Heart right ventricle (tissue), 16 donors: ENCODE data around the gene SLC9C2. TPM values are rescaled to one million over a fixed set of nuclear protein-coding genes. Genes with fewer than 3 reads are reported as not detected.

Experiments used
- ATAC-seq, 8 donors: fragments of 200-7000 bp; cut with Tn5 transposase; one replicate each; pipeline ENCODE4 v1.9.1; 2020; ENCODE audit warnings: mild to moderate bottlenecking in 8 of 8, moderate library complexity in 8 of 8, moderate number of reproducible peaks in 1 of 8
- DNase-seq, 2 donors: peaks; one replicate each; pipeline ENCODE4 v3.0.0-alpha.2; 2020
- H3K27ac ChIP-seq, 10 donors: fragments of 200-600 bp; sonication (generic) in 2 of 10; one replicate each; pipeline versions ENCODE4 v1.5.0 to v1.8.0; 2020 to 2022; ENCODE audit warnings: mild to moderate bottlenecking in 3 of 10
- H3K27me3 ChIP-seq, 7 donors: fragments of 200-600 bp; one replicate each; pipeline ENCODE4 v1.8.0; 2021 to 2022; ENCODE audit warnings: mild to moderate bottlenecking in 2 of 7
- H3K36me3 ChIP-seq, 9 donors: fragments of 200-600 bp; sonication (generic) in 1 of 9; one replicate each; pipeline versions ENCODE4 v1.5.0 to v1.8.0; 2020 to 2022; ENCODE audit warnings: mild to moderate bottlenecking in 2 of 9
- H3K4me1 ChIP-seq, 9 donors: fragments of 200-600 bp; sonication (generic) in 1 of 9; one replicate each; pipeline versions ENCODE4 v1.5.0 to v1.8.0; 2020 to 2022; ENCODE audit warnings: mild to moderate bottlenecking in 4 of 9
- H3K4me3 ChIP-seq, 10 donors: fragments of 200-600 bp; sonication (generic) in 2 of 10; one replicate each; pipeline versions ENCODE4 v1.5.0 to v1.8.0; 2020 to 2022; ENCODE audit warnings: mild to moderate bottlenecking in 7 of 10, moderate library complexity in 2 of 10
- H3K9me3 ChIP-seq, 11 donors: fragments of 200-600 bp in 10 of 11; sonication (generic) in 2 of 11; one replicate each; pipeline versions ENCODE4 v1.5.0 to v1.8.0; 2013 to 2022; ENCODE audit warnings: mild to moderate bottlenecking in 2 of 11, control low read depth in 1 of 11, moderate library complexity in 1 of 11
- WGBS, 2 donors: extraction: QIAGEN DNeasy Blood & Tissue Kit; methylation state at CpG; one replicate each; pipeline ENCODE4 v1.1.7; 2013; ENCODE audit warnings: inconsistent platforms in 1 of 2; 5-methylcytosine and 5-hydroxymethylcytosine counted together
- intact Hi-C, 10 donors: fragments of 100-400 bp; cut with DNase I; formaldehyde crosslinking; loops; one replicate each; pipeline versions ENCODE4 v1.11.1 to v1.14.2; 2022
- polyA plus RNA-seq, 2 donors: library from polyadenylated mRNA; stranded (reverse); fragments of 200-250 nt; gene quantifications; one replicate each; pipeline ENCODE4 v1.2.3, GENCODE V29; 2013
- total RNA-seq, 10 donors: library from RNA; stranded (reverse); fragmentation: NEBNext Ultra II Directional in 3 of 10; extraction: Animal tissue kit (Norgen Biotek cat#: 25700) in 3 of 10; gene quantifications; one replicate each; pipeline versions ENCODE4 v1.2.1 to v1.2.4, GENCODE V29; 2021 to 2023
- TF ChIP-seq, protein P1 (sequence below), 9 donors: fragments of 200-600 bp; sonication (generic) in 2 of 9; IDR thresholded peaks; one replicate each; pipeline versions ENCODE4 v1.5.0 to v1.8.0; 2021 to 2022; ENCODE audit warnings: antibody characterized with exemption in 9 of 9, mild to moderate bottlenecking in 5 of 9, moderate library complexity in 1 of 9
- donor health status: Arrhythmogenic right ventricular cardiomyopathy.
- donor health status: ischemic (EF 13 %, LVEDD 7.1; RV severe dilation, severe dysfunction).
- donor health status: healthy with polysubstance abuse.
- donor health status: DM: no; HTN: yes; CAD: no.
- donor health status: DM: no; HTN: no; CAD: no.
- donor health status: ischemic (EF 25% LVEDD 6.9; RV normal size, moderate dysfunction).
- donor health status: ischemic (EF 25% LVEDD 5.7; RV mildly dilated, moderate dysfunction).
- donor health status: healthy.
- donor health status: DM: yes; HTN: yes; CAD: no.
- donor health status: Ischemic cardiomyopathy.
- donor health status: ischemic (EF 35%, LVEDD 5.7; RV mildly dilated, moderate dysfunction).
- donor health status: nonischemic (EF 11% LVEDD 7.7; RV severe dilation, severe dysfunction).
- donor health status: DM: yes; HTN: yes; CAD: no.
- donor health status: PGD.
- donor health status: ischemic (EF 29% LVEDD 5.4; RV normal size, mild dysfunction).
- donor health status: nonischemic (EF 23%, LVEDD 6.1; RV moderate dilation, normal function).

Gene SLC9C2
- total and polyA plus RNA-seq, 12 donors = 0.04 to 2.0 (median 0.43) TPM; not detected in 7

DNA sequence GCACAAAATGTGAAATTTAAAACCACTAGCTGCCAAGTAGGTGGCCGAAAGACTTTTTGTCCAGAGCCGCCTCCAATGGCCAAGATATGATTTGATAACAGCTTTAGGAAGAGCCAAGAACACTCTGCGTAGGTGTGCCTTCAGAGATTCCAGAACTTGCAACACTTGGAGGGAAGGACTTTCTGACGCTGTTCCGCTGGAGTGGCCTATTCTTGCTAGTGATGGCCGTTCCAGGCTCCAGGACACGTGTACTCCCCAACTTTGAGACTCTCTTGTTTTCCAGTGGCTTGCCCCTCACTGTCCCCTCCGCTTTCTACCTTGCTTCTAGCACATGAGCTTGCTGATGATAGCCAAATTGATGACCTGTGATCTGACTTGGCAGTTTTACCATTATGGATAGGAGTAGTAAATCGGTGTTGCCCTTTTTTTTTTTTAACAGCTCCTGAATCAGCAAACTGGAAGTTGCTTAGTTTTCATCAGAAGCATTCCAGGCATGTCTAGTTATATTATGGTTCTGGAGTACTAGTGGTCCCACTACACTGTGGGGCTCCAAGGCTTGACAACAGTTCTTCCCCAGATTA lies 124.7 kb downstream of the SLC9C2 start:
- peak; percentile 28 to 62 for DNase-seq
- intact Hi-C loops = loop anchor here in 3 of 10 donors (5.0 to 10.0 kb wide), 3 partner anchors 46 to 547 kb away; partner anchors contain the start of genes CENPL (in 2 of the 3), DARS2 (in 2 of the 3) and RC3H1 (in 1 of the 3)

DNA sequence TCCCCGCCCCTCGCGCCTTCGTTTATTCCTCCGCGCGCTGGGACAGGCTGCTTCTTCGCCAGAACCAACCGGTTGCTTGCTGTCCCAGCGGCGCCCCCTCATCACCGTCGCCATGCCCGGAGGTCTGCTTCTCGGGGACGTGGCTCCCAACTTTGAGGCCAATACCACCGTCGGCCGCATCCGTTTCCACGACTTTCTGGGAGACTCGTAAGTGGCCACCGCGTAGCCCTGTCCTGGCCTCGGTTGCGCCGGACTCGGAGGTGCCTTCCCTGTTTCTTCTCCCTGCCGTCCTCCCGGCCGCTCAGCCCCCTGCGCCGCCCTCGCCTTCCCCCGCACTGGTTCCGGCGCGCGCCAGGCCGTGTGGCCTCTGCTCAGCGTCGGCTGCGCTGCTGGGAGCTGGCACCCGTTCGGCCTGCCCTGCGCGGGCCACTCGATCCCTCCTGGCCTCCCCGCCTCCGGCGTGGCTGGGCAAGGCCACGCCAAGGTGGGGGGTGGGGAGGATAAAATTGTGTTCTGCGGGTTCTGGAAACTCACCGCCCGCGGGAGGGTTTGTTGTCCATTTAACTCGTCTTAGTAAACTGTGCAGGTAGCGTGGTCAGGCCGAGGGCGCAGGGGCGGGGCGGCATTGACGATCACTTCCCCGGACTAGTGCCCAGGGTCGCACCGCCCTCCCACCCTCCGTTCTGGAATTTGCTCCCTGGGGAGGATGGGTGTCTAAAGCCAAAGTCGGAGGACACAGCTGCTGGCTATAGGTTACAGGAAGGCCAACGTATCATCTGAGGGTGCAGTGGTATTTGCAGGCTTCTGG lies 125.4 kb downstream of the SLC9C2 start, which contains the start of gene PRDX6:
TSS of gene PRDX6 (plus strand) at position 50 of the 808 bp plus-strand sequence. CDS start at position 113, 63 bp downstream.
- WGBS, 2 donors = 0 to 1% methylated on average over 67 to 69 of the region's 69 CpGs
- ATAC-seq = peak; percentile 59 to 88 (median 78)
- Histone ChIP-seq H3K4me3 (peak within 1 kb of the TSS; percentile 84 to 95 (median 90)), H3K27me3 (no peaks in the 10 kb centered on the region), H3K9me3 (no peaks in the 10 kb centered on the region), H3K27ac (peak within 1 kb of the TSS; percentile 95 to 99 (median 99)), H3K4me1 (peaks cover 4 to 77% (median 48%) of the 10 kb centered on the region in 9 donors), H3K36me3 (peaks cover 0 to 32% (median 13%) of the 10 kb centered on the region in 9 donors)
- DNase-seq = peak in 1 of 2 donors; percentile 87
- intact Hi-C loops = loop anchor here in 7 of 10 donors (2.0 to 10.0 kb wide), 5 partner anchors 45 to 547 kb away; partner anchors contain the start of genes CENPL (in 3 of the 7), DARS2 (in 3 of the 7) and RC3H1 (in 1 of the 7)
- TF ChIP-seq, protein P1, sequence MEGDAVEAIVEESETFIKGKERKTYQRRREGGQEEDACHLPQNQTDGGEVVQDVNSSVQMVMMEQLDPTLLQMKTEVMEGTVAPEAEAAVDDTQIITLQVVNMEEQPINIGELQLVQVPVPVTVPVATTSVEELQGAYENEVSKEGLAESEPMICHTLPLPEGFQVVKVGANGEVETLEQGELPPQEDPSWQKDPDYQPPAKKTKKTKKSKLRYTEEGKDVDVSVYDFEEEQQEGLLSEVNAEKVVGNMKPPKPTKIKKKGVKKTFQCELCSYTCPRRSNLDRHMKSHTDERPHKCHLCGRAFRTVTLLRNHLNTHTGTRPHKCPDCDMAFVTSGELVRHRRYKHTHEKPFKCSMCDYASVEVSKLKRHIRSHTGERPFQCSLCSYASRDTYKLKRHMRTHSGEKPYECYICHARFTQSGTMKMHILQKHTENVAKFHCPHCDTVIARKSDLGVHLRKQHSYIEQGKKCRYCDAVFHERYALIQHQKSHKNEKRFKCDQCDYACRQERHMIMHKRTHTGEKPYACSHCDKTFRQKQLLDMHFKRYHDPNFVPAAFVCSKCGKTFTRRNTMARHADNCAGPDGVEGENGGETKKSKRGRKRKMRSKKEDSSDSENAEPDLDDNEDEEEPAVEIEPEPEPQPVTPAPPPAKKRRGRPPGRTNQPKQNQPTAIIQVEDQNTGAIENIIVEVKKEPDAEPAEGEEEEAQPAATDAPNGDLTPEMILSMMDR (IDR thresholded peaks at IDR 0.05) = no peak

More for the DNA sequence above, 124.7 kb downstream of the SLC9C2 start:
- H3K27me3 ChIP-seq = no peaks in the 10 kb centered on the region
- H3K27ac ChIP-seq = peak overlapping the region; percentile 95 to 99 (median 99)
- peaks cover 0 to 39% (median 19%) of the 10 kb centered on the region in 9 donors for H3K36me3 ChIP-seq
- TF ChIP-seq, protein P1 (IDR thresholded peaks at IDR 0.05) = no peak
- peak; percentile 30 to 84 (median 78) for ATAC-seq
- peak overlapping the region; percentile 84 to 95 (median 90) for H3K4me3 ChIP-seq
- no peaks in the 10 kb centered on the region for H3K9me3 ChIP-seq
- WGBS, 2 donors = 4 to 6% methylated on average over 9 of the region's 9 CpGs
- peaks cover 4 to 77% (median 48%) of the 10 kb centered on the region in 9 donors for H3K4me1 ChIP-seq

DNA sequence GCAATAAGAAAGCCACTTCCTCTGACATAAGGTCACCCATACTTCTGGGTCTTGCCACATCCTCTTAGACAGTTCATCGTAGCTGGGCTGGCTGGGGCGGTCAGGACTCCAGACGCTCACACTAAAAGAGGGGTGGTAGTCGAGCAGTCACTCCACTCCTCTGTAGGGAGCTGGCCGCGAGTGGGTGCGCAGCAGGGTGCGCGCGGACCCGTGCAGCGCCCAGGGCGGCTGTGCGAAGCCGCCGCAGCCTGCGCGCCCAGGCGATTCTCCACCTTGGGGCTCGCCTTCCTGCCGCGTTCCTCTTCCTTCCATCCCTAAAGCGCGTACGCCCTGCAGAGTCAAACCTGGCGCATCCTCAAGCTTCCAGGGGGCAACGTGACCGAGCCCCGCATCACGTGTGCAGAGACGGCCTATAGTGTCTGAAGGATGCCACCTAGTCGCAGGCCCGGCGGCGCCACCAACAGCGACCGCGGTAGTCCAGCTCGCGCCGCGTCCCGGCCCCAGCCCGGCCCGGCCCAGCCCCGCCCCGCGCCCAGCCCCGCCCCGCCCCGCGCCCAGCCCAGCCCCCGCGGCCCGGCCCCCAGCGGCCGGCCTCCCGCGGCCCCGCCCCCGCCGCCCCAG lies 126.1 kb downstream of the SLC9C2 start:
- intact Hi-C loops = loop anchor here in 7 of 10 donors (2.0 to 10.0 kb wide), 5 partner anchors 44 to 548 kb away; partner anchors contain the start of genes CENPL (in 3 of the 7), DARS2 (in 3 of the 7) and RC3H1 (in 1 of the 7)
- ATAC-seq (peak; percentile 89 to 96 (median 91)), DNase-seq (peak; percentile 91 to 92)
- TF ChIP-seq, protein P1 (IDR thresholded peaks at IDR 0.05) = peak in 3 of 9 donors; percentile 9 to 36 (median 20)
- Histone ChIP-seq H3K9me3 (no peaks in the 10 kb centered on the region), H3K27ac (peak overlapping the region; percentile 64 to 99 (median 96)), H3K27me3 (no peaks in the 10 kb centered on the region), H3K4me3 (peak overlapping the region; percentile 56 to 95 (median 90)), H3K36me3 (peaks cover 0 to 25% (median 6%) of the 10 kb centered on the region in 9 donors), H3K4me1 (peaks cover 4 to 76% (median 46%) of the 10 kb centered on the region in 9 donors)
- WGBS, 2 donors = 0 to 1% methylated on average over 48 to 58 of the region's 62 CpGs
